MCF 10A (cell line): ENCODE results near the gene POSTN. TPM values are rescaled to one million over a fixed set of nuclear protein-coding genes. Genes with fewer than 3 reads are reported as not detected.
"Not testable (repeated sequence)": the region's sequence is repeated elsewhere in the genome, so short reads cannot be mapped to it uniquely, and the experiment has no call there.

Source experiments
- BruUV-seq: library from RNA; stranded (reverse); fragments of 400-500 nt; replicated peaks from 2 replicates; lab custom pipeline; 2021; lab: Mats Ljungman, UMichigan
- CTCF ChIA-PET: fragments of 300-600 bp; sonication (Branson Sonifier 250); formaldehyde crosslinking; extraction: SDS; loops from one replicate; lab custom pipeline; 2021; ENCODE audit warnings: antibody characterized with exemption, inconsistent platforms; lab: Yijun Ruan, JAX
- POLR2A ChIA-PET: fragments of 300-600, 350-650 bp; sonication (Branson Sonifier 250); formaldehyde crosslinking; extraction: SDS; loops from one replicate; lab custom pipeline; 2020; ENCODE audit warnings: antibody characterized with exemption, inconsistent platforms; lab: Yijun Ruan, JAX
- DNase-seq: peaks from one replicate; pipeline ENCODE4 v3.0.0-alpha.2; 2018; ENCODE audit not compliant: unreplicated experiment
- H3K27ac Mint-ChIP-seq: one replicate; pipeline ENCODE4 v1.8.0; 2022; ENCODE audit warnings: mild to moderate bottlenecking, low read depth, mixed read lengths; ENCODE audit not compliant: unreplicated experiment
- H3K27me3 Mint-ChIP-seq: one replicate; pipeline ENCODE4 v1.8.0; 2022; ENCODE audit warnings: mixed read lengths; ENCODE audit not compliant: insufficient read depth, unreplicated experiment
- H3K36me3 Mint-ChIP-seq: one replicate; pipeline ENCODE4 v1.8.0; 2022; ENCODE audit warnings: mild to moderate bottlenecking, moderate library complexity, mixed read lengths; ENCODE audit not compliant: insufficient read depth, unreplicated experiment
- H3K4me1 Mint-ChIP-seq: one replicate; pipeline ENCODE4 v1.8.0; 2022; ENCODE audit warnings: mixed read lengths; ENCODE audit not compliant: insufficient read depth, unreplicated experiment
- H3K4me3 Mint-ChIP-seq: one replicate; pipeline ENCODE4 v1.8.0; 2022; ENCODE audit warnings: mild to moderate bottlenecking, moderate library complexity, mixed read lengths; ENCODE audit not compliant: unreplicated experiment
- H3K9me3 Mint-ChIP-seq: one replicate; pipeline ENCODE4 v1.8.0; 2022; ENCODE audit warnings: mixed read lengths; ENCODE audit not compliant: unreplicated experiment
- CTCF ChIP-seq: fragments of 200-600 bp; IDR thresholded peaks from one replicate; pipeline ENCODE4 v1.8.0; 2022; ENCODE audit warnings: antibody characterized with exemption, mild to moderate bottlenecking; ENCODE audit not compliant: unreplicated experiment
- intact Hi-C: fragments of 100-400 bp; cut with micrococcal nuclease; formaldehyde crosslinking; loops from 2 replicates; pipeline ENCODE4 v1.14.1; 2022
- total RNA-seq: library from RNA; stranded (reverse); gene quantifications from 2 replicates; pipeline ENCODE4 v1.2.3, GENCODE V29; 2022

POSTN gene
- total RNA-seq, 1 experiment from 2014 or later: 73.0 TPM

- no peaks in the 10 kb centered on the region for H3K36me3 Mint-ChIP-seq
- H3K27ac Mint-ChIP-seq: peak overlapping the region; percentile 35
- no TSS peak for BruUV-seq
- intact Hi-C loops: loop anchor here (10.0 kb wide), 1 partner anchor 152 kb away; no protein-coding TSS in a partner anchor
- peaks cover 5% of the 10 kb centered on the region for H3K4me1 Mint-ChIP-seq
- H3K9me3 Mint-ChIP-seq: no peaks in the 10 kb centered on the region
- DNase-seq: no peak
- no peak for TF ChIP-seq CTCF
- H3K27me3 Mint-ChIP-seq: no peaks in the 10 kb centered on the region
- ChIA-PET CTCF (no interaction called here), POLR2A (no interaction called here)
- peak overlapping the region; percentile 43 for H3K4me3 Mint-ChIP-seq
Measured at GRCh38 chr13:37596805-37597204, 1.8 kb downstream of the POSTN start.

- POLR2A ChIA-PET: interaction anchor here (0.6 kb wide), 1 partner anchor 407 kb away, joined by 3 read pairs; no protein-coding TSS in a partner anchor
- intact Hi-C loops: loop anchor here (10.0 kb wide), 1 partner anchor 150 kb away; no protein-coding TSS in a partner anchor
- Mint-ChIP-seq H3K4me3 (no peak overlapping the region), H3K27me3 (no peaks in the 10 kb centered on the region), H3K36me3 (no peaks in the 10 kb centered on the region), H3K4me1 (peaks cover 5% of the 10 kb centered on the region), H3K9me3 (no peaks in the 10 kb centered on the region), H3K27ac (peak overlapping the region; percentile 33)
- TF ChIP-seq CTCF: no peak
- DNase-seq: peak; percentile 29
- CTCF ChIA-PET: interaction anchor here (0.6 to 1.3 kb wide), 4 partner anchors 11 to 525 kb away, joined by 4 to 6 read pairs (median 5); no protein-coding TSS in a partner anchor
- no TSS peak for BruUV-seq
Measured at GRCh38 chr13:37595162-37595561, 3.4 kb downstream of the POSTN start.

- H3K27ac Mint-ChIP-seq: peak overlapping the region; percentile 33
- CTCF ChIA-PET: interaction anchor here (1.3 kb wide), 1 partner anchor 11 kb away, joined by 4 read pairs; no protein-coding TSS in a partner anchor
- no TSS peak for BruUV-seq
- no peaks in the 10 kb centered on the region for H3K27me3 Mint-ChIP-seq
- no peak overlapping the region for H3K4me3 Mint-ChIP-seq
- H3K9me3 Mint-ChIP-seq: no peaks in the 10 kb centered on the region
- no peak for DNase-seq
- POLR2A ChIA-PET: interaction anchor here (0.6 to 1.4 kb wide), 3 partner anchors 10 to 527 kb away, joined by 3 to 4 read pairs (median 4); no protein-coding TSS in a partner anchor
- TF ChIP-seq CTCF: no peak
- H3K4me1 Mint-ChIP-seq: peaks cover 5% of the 10 kb centered on the region
- intact Hi-C loops: loop anchor here (10.0 kb wide), 1 partner anchor 150 kb away; no protein-coding TSS in a partner anchor
- H3K36me3 Mint-ChIP-seq: no peaks in the 10 kb centered on the region
Measured at GRCh38 chr13:37594550-37594949, 4.0 kb downstream of the POSTN start.

- CTCF ChIA-PET, intact Hi-C loops, H3K27me3 Mint-ChIP-seq, BruUV-seq, H3K9me3 Mint-ChIP-seq, H3K4me3 Mint-ChIP-seq, H3K27ac Mint-ChIP-seq, POLR2A ChIA-PET, H3K4me1 Mint-ChIP-seq, H3K36me3 Mint-ChIP-seq: not testable (repeated sequence)
- DNase-seq: peak; percentile 42
Measured at GRCh38 chr13:37589381-37589780, 9.2 kb downstream of the POSTN start.
